ENCODE results near the gene ZNF835. TPM values are rescaled to one million over a fixed set of nuclear protein-coding genes. Genes with fewer than 3 reads are reported as not detected.

Gene ZNF835
- total and polyA plus RNA-seq, 7 experiments from 2014 or later: 0.73 to 10.4 (median 1.9) TPM

DNA sequence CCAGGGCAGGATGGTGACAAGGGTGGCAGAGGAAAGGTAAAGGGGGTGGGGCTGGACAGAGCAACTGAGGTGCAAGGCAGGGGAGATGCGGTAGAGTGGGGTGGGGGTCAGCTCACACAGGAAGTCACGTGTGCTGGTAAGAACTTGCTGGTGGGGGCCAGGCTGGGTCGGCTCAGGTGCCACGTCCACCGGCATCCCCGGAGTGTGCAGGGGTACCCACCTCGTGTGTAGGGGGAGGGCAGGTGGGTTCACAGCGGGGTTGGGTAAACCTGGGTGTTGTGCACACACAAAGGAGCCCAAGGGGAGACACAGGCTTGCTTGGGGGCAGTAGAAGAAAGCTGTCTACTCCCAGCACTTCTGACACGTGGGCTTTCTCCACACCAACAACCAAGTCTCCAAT lies 2.9 kb downstream of the ZNF835 start:
- ChIA-PET CTCF (no interaction called here), POLR2A (no interaction called here)
- ATAC-seq (no peak), DNase-seq (no peak)
- Mint-ChIP-seq H3K36me3 (peaks cover 4 to 28% (median 11%) of the 10 kb centered on the region in 5 donors), H3K9me3 (peaks cover 0 to 72% (median 24%) of the 10 kb centered on the region in 11 donors), H3K27me3 (no peaks in the 10 kb centered on the region), H3K27ac (no peak overlapping the region), H3K4me3 (peak overlapping the region in 2 of 10 donors; percentile 54 to 61), H3K4me1 (peaks cover 0 to 17% (median 11%) of the 10 kb centered on the region in 7 donors)
- Histone ChIP-seq H3K4me1 (ENCODE audit: control insufficient read depth in 2 of 2, insufficient read depth in 2 of 2, low read length in 2 of 2) (peaks cover 0 to 7% of the 10 kb centered on the region in 2 donors), H3K36me3 (ENCODE audit: control insufficient read depth in 2 of 3, insufficient read depth in 3 of 3, low read length in 3 of 3) (peaks cover 0 to 9% (median 0%) of the 10 kb centered on the region in 3 experiments), H3K9me3 (ENCODE audit: control insufficient read depth in 2 of 3, low read length in 3 of 3) (peaks cover 0 to 50% (median 0%) of the 10 kb centered on the region in 3 experiments), H3K27ac (ENCODE audit: low read depth, low read length) (no peak overlapping the region), H3K27me3 (ENCODE audit: control insufficient read depth in 2 of 2, insufficient read depth in 2 of 2, low read length in 2 of 2) (no peaks in the 10 kb centered on the region), H3K4me3 (ENCODE audit: low read length) (no peak overlapping the region)
- intact Hi-C loops (cut with micrococcal nuclease): no loop called here

DNA sequence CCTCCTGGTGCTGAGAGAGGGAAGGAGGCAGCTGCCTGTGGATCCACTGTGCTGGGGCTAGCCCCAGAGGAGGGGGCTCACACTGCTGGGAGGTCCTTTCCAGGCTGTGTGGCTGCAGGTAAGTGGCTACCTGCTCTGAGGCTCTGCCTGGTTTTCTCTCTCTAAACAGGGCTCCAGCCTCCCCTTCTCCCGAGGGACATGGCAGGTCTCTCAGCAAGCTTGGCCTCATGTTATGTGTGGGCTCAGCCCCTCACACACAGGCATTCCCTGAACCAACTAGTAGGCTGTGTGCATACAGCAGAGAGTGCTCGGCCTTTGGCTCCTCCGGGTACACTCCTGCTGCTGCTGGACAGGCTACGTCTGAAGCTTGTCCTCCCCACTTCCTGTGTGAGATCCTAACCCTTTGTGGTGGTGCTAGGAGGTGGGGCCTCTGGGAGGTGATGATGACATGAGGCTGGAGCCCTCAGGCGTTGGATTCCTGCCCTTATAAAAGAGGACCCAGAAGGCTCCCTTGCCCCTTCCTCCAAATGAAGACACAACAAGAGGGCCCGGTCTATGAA lies 4.2 kb downstream of the ZNF835 start:
- no peak overlapping the region for H3K27ac ChIP-seq (ENCODE audit: low read depth, low read length)
- H3K27ac Mint-ChIP-seq: no peak overlapping the region
- intact Hi-C loops (cut with micrococcal nuclease): no loop called here

DNA sequence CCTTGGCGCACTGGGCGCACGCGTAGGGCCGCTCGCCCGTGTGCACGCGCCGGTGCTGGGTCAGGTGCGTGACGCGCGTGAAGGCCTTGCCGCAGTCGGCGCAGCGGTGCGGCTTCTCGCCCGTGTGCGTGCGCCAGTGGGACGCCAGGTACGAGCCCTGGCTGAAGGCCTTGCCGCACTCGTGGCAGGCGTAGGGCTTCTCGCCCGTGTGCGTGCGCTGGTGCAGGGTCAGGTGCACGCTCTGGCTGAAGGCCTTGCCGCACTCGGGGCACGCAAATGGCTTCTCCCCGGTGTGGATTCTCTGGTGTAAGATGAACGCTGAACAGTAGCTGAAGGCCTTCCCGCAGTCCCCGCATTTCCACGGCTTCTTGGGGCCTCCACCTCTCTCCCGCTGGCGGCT lies 7.0 kb downstream of the ZNF835 start:
- POLR2A ChIA-PET: no interaction called here
- intact Hi-C loops (cut with micrococcal nuclease): no loop called here

More for the DNA sequence above, 4.2 kb downstream of the ZNF835 start:
- Histone ChIP-seq H3K9me3 (ENCODE audit: control insufficient read depth in 2 of 3, low read length in 3 of 3) (peaks cover 0 to 57% (median 5%) of the 10 kb centered on the region in 3 experiments), H3K36me3 (ENCODE audit: control insufficient read depth in 2 of 3, insufficient read depth in 3 of 3, low read length in 3 of 3) (peaks cover 0 to 15% (median 0%) of the 10 kb centered on the region in 3 experiments), H3K4me1 (ENCODE audit: control insufficient read depth in 2 of 2, insufficient read depth in 2 of 2, low read length in 2 of 2) (peaks cover 0 to 7% of the 10 kb centered on the region in 2 donors), H3K27me3 (ENCODE audit: control insufficient read depth in 2 of 2, insufficient read depth in 2 of 2, low read length in 2 of 2) (no peaks in the 10 kb centered on the region), H3K4me3 (ENCODE audit: low read length) (no peak overlapping the region)
- POLR2A ChIA-PET: no interaction called here
- no peak for ATAC-seq
- Mint-ChIP-seq H3K27me3 (no peaks in the 10 kb centered on the region), H3K9me3 (peaks cover 0 to 78% (median 29%) of the 10 kb centered on the region in 11 donors), H3K4me1 (peaks cover 0 to 17% (median 11%) of the 10 kb centered on the region in 7 donors), H3K36me3 (peaks cover 4 to 35% (median 11%) of the 10 kb centered on the region in 5 donors), H3K4me3 (no peak overlapping the region)
- no peak for DNase-seq
- CTCF ChIA-PET: no interaction called here

DNA sequence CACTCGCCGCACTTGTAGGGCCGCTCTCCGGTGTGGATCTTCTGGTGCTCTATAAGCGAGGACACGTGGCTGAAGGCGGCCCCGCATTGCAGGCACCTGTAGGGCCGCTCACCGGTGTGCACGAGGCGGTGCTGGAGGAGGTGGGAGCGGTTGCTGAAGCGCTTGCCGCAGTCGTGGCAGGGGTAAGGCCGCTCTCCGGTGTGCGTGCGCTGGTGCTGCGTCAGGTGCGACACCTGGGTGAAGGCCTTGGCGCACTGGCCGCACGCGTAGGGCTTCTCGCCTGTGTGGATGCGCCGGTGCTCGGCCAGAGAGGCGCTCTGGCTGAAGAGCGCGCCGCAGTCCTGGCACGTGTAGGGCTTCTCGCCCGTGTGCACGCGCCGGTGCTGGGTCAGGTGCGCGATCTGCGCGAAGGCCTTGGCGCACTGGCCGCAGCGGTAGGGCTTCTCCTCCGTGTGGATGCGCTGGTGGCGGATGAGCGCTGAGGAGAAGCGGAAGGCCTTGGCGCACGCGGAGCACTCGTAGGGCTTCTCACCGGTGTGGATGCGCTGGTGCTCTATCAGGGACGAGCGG lies 7.5 kb downstream of the ZNF835 start:
- Mint-ChIP-seq H3K27me3 (no peaks in the 10 kb centered on the region), H3K9me3 (peaks cover 3 to 93% (median 31%) of the 10 kb centered on the region in 11 donors), H3K4me3 (no peak overlapping the region), H3K27ac (no peak overlapping the region), H3K4me1 (peaks cover 0 to 5% (median 0%) of the 10 kb centered on the region in 7 donors), H3K36me3 (peaks cover 0 to 36% (median 11%) of the 10 kb centered on the region in 5 donors)
- intact Hi-C loops (cut with micrococcal nuclease): no loop called here
- H3K9me3 ChIP-seq (ENCODE audit: control insufficient read depth in 2 of 3, low read length in 3 of 3): peaks cover 0 to 65% (median 5%) of the 10 kb centered on the region in 3 experiments
- POLR2A ChIA-PET: no interaction called here
- no peaks in the 10 kb centered on the region for H3K27me3 ChIP-seq (ENCODE audit: control insufficient read depth in 2 of 2, insufficient read depth in 2 of 2, low read length in 2 of 2)
- H3K4me1 ChIP-seq (ENCODE audit: control insufficient read depth in 2 of 2, insufficient read depth in 2 of 2, low read length in 2 of 2): no peaks in the 10 kb centered on the region
- no peak overlapping the region for H3K27ac ChIP-seq (ENCODE audit: low read depth, low read length)
- peaks cover 0 to 15% (median 0%) of the 10 kb centered on the region in 3 experiments for H3K36me3 ChIP-seq (ENCODE audit: control insufficient read depth in 2 of 3, insufficient read depth in 3 of 3, low read length in 3 of 3)
- H3K4me3 ChIP-seq (ENCODE audit: low read length): no peak overlapping the region
- CTCF ChIA-PET: no interaction called here
- ATAC-seq (no peak), DNase-seq (no peak)

More for the DNA sequence above, 7.0 kb downstream of the ZNF835 start:
- Histone ChIP-seq H3K27me3 (ENCODE audit: control insufficient read depth in 2 of 2, insufficient read depth in 2 of 2, low read length in 2 of 2) (no peaks in the 10 kb centered on the region), H3K4me1 (ENCODE audit: control insufficient read depth in 2 of 2, insufficient read depth in 2 of 2, low read length in 2 of 2) (no peaks in the 10 kb centered on the region), H3K36me3 (ENCODE audit: control insufficient read depth in 2 of 3, insufficient read depth in 3 of 3, low read length in 3 of 3) (peaks cover 0 to 15% (median 0%) of the 10 kb centered on the region in 3 experiments), H3K27ac (ENCODE audit: low read depth, low read length) (no peak overlapping the region), H3K4me3 (ENCODE audit: low read length) (no peak overlapping the region), H3K9me3 (ENCODE audit: control insufficient read depth in 2 of 3, low read length in 3 of 3) (peaks cover 0 to 64% (median 5%) of the 10 kb centered on the region in 3 experiments)
- Mint-ChIP-seq H3K4me3 (no peak overlapping the region), H3K27ac (no peak overlapping the region), H3K9me3 (peaks cover 0 to 90% (median 29%) of the 10 kb centered on the region in 11 donors), H3K27me3 (no peaks in the 10 kb centered on the region), H3K36me3 (peaks cover 0 to 36% (median 11%) of the 10 kb centered on the region in 5 donors), H3K4me1 (peaks cover 0 to 5% (median 0%) of the 10 kb centered on the region in 7 donors)
- CTCF ChIA-PET: no interaction called here
- ATAC-seq (no peak), DNase-seq (no peak)

DNA sequence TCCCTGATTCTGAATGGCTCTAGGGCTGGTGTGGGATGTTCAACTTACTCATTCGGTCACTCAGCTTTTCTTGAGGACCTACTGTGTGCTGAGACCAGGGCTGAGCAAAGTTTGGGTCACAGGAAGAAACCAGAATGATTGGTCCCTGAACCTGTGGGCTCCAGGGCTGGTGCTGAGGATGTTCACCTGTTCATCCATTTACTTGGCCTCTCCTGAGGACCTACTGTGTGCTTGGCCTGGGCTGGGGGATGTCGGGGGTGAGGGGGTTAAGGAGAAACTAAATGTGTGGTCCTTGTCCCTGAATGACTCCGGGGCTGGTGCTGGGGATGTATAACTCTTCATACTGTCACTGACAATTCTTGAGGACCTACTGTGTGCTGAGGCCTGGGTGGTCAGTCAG lies 10.3 kb downstream of the ZNF835 start:
- no peak overlapping the region for H3K27ac ChIP-seq (ENCODE audit: low read depth, low read length)
- DNase-seq: no peak
- Mint-ChIP-seq H3K27ac (no peak overlapping the region), H3K36me3 (peaks cover 0 to 28% (median 12%) of the 10 kb centered on the region in 5 donors), H3K4me1 (no peaks in the 10 kb centered on the region), H3K9me3 (peaks cover 10 to 90% (median 31%) of the 10 kb centered on the region in 11 donors), H3K27me3 (no peaks in the 10 kb centered on the region), H3K4me3 (peak overlapping the region in 1 of 10 donors; percentile 41)
- peaks cover 0 to 15% (median 0%) of the 10 kb centered on the region in 3 experiments for H3K36me3 ChIP-seq (ENCODE audit: control insufficient read depth in 2 of 3, insufficient read depth in 3 of 3, low read length in 3 of 3)
- no peaks in the 10 kb centered on the region for H3K27me3 ChIP-seq (ENCODE audit: control insufficient read depth in 2 of 2, insufficient read depth in 2 of 2, low read length in 2 of 2)
- peaks cover 0 to 54% (median 5%) of the 10 kb centered on the region in 3 experiments for H3K9me3 ChIP-seq (ENCODE audit: control insufficient read depth in 2 of 3, low read length in 3 of 3)
- intact Hi-C loops (cut with micrococcal nuclease): no loop called here
- no peak overlapping the region for H3K4me3 ChIP-seq (ENCODE audit: low read length)
- no peak for ATAC-seq
- H3K4me1 ChIP-seq (ENCODE audit: control insufficient read depth in 2 of 2, insufficient read depth in 2 of 2, low read length in 2 of 2): no peaks in the 10 kb centered on the region
- ChIA-PET CTCF (no interaction called here), POLR2A (no interaction called here)

DNA sequence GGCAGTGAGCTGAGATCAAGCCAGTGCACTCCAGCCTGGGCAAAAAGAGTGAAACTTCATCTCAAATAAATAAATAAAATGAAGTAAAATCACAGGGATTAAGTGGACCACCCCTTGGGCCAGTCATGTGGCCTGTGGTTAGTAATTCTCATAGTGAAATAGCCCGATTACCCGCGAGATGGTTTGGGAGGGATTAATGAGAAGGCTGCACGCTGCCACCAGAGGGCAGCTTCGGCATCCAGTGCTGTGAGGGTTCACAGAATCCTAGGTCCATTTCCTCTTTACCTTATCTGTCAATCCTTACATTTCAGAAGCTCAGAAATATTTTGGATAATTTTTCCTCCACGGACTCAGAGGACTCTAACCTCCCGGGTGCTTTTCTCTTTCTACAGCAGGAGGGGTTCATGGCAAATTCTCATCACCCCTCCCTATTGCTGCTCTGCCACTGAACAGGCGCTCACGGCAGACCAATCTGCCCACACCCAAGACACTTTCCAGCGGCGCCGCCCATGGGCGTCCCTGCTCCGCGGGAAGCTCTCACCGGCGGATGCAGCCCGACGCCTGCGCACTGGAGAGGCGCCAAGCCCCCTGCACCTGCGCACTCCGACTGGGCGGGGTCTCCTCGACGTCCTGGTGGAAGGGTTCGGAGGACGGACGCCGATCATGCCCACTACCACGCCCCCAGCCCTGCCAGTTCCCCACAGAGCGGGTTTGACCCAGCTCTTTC lies 11.0 kb downstream of the ZNF835 start:
- no peak overlapping the region for H3K4me3 ChIP-seq (ENCODE audit: low read length)
- peaks cover 0 to 28% (median 12%) of the 10 kb centered on the region in 5 donors for H3K36me3 Mint-ChIP-seq
- intact Hi-C loops (cut with micrococcal nuclease): no loop called here
- H3K36me3 ChIP-seq (ENCODE audit: control insufficient read depth in 2 of 3, insufficient read depth in 3 of 3, low read length in 3 of 3): peaks cover 0 to 15% (median 0%) of the 10 kb centered on the region in 3 experiments
- POLR2A ChIA-PET: no interaction called here
- no peaks in the 10 kb centered on the region for H3K4me1 ChIP-seq (ENCODE audit: control insufficient read depth in 2 of 2, insufficient read depth in 2 of 2, low read length in 2 of 2)
- H3K9me3 ChIP-seq (ENCODE audit: control insufficient read depth in 2 of 3, low read length in 3 of 3): peaks cover 0 to 54% (median 5%) of the 10 kb centered on the region in 3 experiments
- no peak overlapping the region for H3K27ac Mint-ChIP-seq
- DNase-seq (no peak), ATAC-seq (no peak)
- CTCF ChIA-PET: no interaction called here
- peaks cover 10 to 90% (median 31%) of the 10 kb centered on the region in 11 donors for H3K9me3 Mint-ChIP-seq
- H3K27me3 Mint-ChIP-seq: no peaks in the 10 kb centered on the region
- peak overlapping the region in 1 of 10 donors; percentile 25 for H3K4me3 Mint-ChIP-seq
- no peaks in the 10 kb centered on the region for H3K4me1 Mint-ChIP-seq
- no peak overlapping the region for H3K27ac ChIP-seq (ENCODE audit: low read depth, low read length)
- no peaks in the 10 kb centered on the region for H3K27me3 ChIP-seq (ENCODE audit: control insufficient read depth in 2 of 2, insufficient read depth in 2 of 2, low read length in 2 of 2)

Data from naive thymus-derived CD4-positive, alpha-beta T cell (primary cell).